Activated CD4-positive, CD25-positive, alpha-beta regulatory T cell (primary cell): ENCODE results near the gene GPX7.

Source experiments
- DNase-seq, 4 experiments: peaks; one replicate each; lab custom pipeline; 2025; lab: John Stamatoyannopoulos, UW

The GPX7 gene

GRCh38 chr1:52629325-52629643, 27.1 kb downstream of the GPX7 start:
- no peak for DNase-seq

- no peak for DNase-seq
Observed at GRCh38 chr1:52629667-52630066, 27.5 kb downstream of the GPX7 start.

DNA sequence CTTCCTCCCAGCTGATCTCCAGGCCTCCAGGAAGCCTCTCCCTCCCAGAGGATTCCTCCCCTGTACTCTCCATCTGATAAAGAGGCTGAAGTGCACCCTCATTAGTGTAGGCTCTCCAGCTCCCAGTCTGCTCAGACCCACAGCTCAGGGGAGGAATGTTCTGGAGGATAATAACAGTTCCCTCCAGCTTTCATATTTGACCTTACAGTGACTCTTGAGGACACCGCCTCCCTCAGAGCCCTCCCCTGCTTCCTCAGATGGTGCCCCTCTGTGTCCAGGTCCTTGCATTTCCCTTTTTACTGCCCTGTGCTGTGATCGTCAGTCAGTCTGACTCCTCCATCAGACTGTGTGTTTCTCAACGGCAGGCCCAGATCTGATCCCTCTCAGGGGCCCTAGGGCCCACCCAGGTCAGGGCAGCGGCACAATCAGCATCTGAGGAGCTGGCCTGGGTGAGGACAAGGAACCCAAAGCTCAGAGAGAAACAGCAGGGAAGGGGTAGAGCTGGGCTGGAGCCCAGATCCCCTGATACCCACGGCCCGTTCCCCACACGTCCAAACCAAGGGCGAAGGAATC, 29.7 kb downstream of the GPX7 start:
- DNase-seq = no peak

DNA sequence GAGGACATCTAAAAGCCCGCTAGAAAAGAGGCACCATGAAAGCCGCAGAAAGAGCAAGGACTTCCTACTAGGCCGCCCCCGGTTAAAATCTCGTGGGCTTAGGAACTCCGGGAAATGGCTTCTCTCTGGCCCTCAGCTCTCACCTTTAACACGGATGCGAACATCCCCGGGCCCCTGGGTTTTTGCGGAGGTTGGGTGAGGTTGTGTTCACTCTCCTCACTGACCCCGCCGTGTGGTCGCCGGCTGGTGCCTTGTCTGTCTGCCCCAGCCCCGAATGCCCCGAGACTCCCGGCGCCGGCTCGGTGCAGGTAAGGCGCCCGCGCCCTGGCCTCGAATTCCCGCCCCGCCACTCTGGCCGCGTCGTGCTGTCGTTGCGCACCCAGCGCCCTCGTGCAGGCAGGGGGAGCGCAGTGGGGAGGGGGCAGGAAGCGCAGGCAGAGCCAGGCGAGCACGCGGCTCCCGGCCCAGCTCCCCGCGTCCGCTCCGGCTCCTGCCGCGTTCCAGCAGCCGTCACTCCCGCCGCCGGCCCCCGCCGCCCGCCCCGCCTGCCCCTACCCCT, 30.6 kb downstream of the GPX7 start, which contains the start of gene SHISAL2A:
Gene SHISAL2A, plus strand, starts transcription at position 437 of the 559 bp plus-strand sequence. CDS start 326 bp downstream, outside the sequence.
- DNase-seq = peak in 3 of 4 experiments; percentile 19 to 63 (median 53)

DNA sequence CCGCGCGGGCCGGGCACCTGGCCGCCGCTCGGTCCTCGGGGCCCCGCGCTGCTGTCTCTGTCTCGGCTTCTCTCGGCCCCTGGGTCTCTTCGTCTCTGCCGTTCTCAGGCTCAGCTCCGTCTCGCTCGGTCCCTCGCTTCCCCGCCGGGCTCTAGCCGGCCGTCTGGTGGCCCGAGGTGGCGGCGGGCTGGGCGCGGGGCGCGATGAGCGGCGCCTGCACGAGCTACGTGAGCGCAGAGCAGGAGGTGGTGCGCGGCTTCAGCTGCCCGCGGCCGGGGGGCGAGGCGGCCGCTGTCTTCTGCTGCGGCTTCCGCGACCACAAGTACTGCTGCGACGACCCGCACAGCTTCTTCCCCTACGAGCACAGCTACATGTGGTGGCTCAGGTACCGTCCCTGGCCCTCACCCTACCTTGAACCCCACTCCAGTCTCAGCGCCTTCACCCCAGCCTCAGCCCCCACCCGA, 31.2 kb downstream of the GPX7 start:
- peak in 2 of 4 experiments; percentile 32 to 37 for DNase-seq

GRCh38 chr1:52634111-52634510, 31.9 kb downstream of the GPX7 start:
- DNase-seq = no peak

DNA sequence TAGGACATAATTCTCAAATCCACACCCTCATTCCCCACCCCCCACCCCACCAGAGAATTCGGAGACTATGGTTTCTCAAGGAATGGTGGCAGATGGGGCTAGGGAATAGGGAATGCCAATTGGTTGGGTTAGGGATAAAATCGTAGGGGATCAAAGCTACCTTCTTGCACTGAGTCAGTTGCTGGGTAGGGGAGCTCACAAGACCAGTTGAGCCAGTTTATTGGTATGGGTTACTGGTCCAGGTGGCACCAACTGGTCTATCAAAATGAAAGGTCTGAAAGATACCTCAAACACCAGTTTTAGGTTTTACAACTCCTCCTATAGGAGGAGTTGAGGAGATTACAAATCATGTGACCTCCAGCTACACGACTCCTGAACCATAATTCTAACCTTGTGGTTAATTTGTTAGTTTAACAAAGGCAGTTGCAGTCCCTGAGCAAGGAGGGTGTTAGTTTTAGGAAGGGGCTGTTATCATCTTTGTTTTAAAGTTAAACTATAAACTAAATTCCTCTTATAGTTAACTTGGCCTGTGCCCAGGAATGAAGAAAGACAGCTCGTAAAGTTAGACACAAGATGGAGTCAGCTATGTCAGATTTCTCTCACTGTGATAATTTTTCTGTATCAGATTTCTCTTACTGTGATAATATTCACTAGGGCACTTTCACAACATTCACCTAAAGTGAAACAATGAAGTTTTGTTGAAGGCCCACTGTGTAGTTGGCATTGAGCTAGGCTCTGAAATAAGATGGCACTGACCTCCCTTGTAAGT, 33.3 kb downstream of the GPX7 start:
- DNase-seq = no peak

DNA sequence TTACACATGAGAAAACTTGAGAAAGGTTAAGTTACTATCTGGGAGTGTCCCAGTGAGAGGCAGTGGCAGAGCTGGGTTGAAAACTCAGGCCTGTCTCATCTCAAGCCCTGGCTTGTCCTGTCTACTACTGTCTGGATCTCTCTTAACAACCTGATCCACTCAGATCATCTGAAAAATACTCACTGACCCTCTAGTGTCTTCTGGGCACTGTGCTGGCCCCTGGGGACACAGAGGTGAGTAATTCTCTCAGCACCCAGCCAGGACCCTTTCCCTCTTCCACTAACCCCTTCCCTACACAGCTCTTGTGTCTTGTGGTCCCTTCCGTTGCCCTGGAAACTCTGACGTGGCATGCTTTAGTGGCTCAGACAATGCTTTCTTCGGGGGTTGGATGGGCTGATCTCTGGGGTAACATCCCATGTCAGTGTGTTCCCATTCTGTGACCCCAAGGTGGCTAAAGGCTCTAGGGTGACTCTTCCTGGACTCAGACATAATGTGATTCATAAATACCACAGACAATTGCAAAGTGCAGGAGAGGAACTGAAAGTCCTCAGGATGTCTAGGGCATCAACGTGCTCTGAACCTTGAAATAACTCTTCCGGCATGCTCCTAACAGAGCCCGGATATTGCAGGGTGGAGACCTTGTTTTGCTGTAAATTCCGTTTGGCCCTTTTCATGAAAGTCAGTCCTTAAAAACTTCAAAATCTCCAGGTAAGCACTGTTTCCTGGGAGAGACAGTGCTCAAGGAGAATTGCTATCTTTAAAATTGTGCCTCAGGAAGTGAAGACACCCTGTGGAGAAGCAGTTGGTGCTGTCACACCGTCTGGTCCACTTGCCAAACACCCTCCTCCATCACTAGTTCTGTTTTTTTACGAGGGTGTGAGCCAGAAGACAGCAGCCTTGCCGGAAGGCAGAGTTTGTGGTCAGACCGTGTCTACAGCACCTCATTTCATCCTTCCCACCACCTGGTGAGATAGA, 34.8 kb downstream of the GPX7 start:
- DNase-seq = peak in 2 of 4 experiments; percentile 25 to 39

DNA sequence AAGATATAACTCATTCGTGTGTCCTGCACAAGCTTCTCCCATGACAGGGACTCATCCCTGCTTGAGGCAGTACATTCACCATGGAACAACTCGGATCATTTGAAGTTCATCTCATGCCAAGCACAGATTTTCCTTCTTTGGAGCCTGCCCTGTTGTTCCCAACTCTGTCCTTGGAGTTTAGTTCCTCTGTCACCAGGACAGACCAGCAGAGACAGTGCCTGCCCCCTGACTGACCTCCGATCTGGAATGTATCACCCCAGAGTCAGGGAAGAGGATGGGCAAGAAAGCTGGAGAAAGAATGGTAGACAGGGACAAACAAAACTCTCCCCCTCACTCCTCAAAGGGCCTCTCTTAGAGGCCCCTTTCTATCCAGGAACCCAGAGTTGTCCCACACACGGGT, 35.8 kb downstream of the GPX7 start:
- DNase-seq = no peak

- no peak for DNase-seq
Observed at GRCh38 chr1:52640697-52641096, 38.5 kb downstream of the GPX7 start.

DNA sequence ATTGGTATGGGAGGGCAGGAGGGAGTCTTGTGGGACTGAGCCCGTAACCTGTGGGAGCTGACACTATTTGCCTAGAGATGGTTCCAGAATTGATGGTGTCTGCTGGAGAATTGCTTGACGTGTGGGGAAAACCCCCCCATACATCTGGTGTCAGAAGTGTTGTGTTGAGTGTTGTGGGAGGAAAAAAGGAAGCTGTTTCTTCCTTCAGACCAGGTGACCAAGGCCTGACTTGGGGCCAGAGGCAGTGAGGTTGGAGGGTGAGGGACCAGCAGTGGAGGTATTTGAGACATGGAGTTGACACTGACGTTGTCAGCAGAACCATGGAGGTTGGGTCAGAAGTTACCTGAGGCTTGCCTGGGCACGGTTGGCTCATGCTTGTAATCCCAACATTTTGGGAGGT, 39.1 kb downstream of the GPX7 start:
- no peak for DNase-seq

DNA sequence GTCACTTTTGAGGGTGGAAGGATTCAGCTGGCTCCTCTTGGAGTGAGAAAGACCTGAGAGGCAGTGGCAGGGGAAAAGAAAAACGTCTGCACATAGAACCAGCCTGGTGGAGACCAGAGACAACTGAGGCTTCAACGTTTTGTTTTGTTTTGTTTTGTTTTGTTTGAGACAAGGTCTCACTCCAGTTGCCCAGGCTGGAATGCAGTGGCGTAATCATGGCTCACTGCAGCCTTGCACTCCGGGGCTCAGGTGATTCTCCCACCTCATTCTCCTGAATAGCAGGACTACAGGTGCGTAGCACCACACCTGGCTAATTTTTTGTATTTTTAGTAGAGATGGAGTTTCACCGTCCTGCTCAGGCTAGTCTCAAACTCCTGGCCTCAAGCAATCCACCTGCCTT, 43.1 kb downstream of the GPX7 start:
- DNase-seq = no peak

GRCh38 chr1:52651904-52652303, 49.7 kb downstream of the GPX7 start:
- DNase-seq = no peak

DNA sequence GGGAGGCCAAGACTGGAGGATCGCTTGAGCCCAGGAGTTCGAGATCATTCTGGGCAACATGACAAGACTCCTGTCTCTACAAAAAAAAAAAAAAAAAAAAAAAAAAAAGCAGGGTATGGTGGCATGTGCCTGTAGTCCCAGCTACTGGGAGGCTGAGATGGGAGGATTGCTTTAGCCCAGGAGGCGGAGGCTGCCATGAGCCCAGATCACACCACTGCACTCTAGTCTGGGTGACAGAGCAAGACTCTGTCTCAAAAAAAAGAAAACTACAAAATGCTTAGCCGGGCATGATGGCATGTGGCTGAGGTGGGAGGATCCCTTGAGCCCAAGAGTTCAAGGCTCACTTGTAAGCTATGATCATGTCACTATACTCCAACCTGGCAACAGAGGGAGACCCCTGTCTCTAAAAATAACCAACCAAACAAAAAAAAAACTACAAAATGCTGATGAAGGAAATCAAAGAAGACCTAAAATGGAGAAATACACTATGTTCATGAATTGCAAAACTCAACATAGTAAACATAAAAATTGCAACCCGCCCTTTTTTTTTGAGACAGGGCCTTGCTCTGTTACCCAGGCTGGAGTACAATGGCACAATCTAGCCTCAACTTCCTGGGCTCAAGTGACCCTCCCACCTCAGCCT, 51.2 kb downstream of the GPX7 start:
- no peak for DNase-seq

GRCh38 chr1:52654063-52654462, 51.9 kb downstream of the GPX7 start:
- no peak for DNase-seq

GRCh38 chr1:52657702-52658101, 55.5 kb downstream of the GPX7 start:
- DNase-seq = no peak
